Stimulated activated CD8-positive, alpha-beta memory T cell treated with anti-CD3 and anti-CD28 coated beads, Interleukin-12 subunit alpha, Interleukin-12 subunit beta, amount 100 ng/mL, for 24 hours (primary cell): Measurements from ENCODE around the gene CORO7.
"Not testable (repeated sequence)": the region's sequence is repeated elsewhere in the genome, so short reads cannot be mapped to it uniquely, and the experiment has no call there.

Source experiments
- DNase-seq: peaks from one replicate; pipeline ENCODE4 v3.0.0-alpha.2; 2020; ENCODE audit errors: extremely low read depth

Gene CORO7

DNA sequence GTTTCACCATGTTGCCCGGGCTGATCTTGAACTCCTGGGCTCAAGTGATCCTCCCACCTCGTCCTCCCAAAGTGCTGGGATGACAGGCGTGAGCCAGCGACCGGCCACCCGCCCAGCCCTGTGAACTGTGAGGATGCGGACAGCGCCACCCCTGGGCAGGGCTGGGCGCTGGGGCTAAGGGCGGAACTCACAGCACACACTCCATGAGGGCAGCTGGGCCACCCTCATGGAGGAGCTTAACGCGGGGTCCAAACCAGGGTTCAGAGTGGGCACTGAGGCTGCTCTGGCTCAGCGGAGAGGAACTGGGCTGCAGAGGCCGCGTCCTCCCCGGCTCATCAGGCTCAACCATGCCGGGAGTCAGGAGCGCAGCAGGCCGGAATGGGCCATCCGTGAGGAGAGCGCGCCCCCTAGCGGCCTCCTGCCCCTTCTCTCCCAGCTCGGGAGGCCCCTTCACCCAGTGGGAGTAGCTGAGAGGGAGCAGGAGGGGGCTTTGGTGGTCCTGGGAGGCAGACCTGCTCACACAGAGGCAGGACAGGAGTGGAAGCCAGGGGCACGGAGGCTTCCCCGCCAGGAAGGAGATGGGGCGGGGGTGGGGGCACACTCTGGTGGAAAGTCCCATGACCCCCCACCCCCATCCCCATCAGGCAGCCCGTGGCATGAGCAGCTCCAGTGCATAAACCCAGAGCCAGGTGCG lies 13.8 kb downstream of the CORO7 start:
- peak; percentile 28 for DNase-seq

DNA sequence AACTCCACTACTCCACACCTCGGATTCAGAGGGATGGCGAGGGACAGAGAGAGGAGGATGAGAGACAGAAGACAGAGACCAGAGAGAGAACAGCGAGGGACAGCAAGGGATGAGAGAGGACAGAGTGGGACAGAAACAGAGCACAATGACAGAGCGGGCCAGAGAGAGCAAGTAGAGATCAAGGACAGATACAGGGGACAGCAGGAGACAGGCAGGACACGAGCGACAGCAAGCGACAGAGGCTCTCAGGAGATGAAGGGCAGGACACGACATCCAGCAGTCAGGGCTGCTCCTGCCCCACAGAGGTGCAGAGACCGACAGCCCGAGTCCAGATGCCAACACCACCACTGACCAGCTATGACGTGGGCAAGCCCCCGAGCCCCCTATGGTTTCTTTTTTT lies 14.9 kb downstream of the CORO7 start:
- no peak for DNase-seq

DNA sequence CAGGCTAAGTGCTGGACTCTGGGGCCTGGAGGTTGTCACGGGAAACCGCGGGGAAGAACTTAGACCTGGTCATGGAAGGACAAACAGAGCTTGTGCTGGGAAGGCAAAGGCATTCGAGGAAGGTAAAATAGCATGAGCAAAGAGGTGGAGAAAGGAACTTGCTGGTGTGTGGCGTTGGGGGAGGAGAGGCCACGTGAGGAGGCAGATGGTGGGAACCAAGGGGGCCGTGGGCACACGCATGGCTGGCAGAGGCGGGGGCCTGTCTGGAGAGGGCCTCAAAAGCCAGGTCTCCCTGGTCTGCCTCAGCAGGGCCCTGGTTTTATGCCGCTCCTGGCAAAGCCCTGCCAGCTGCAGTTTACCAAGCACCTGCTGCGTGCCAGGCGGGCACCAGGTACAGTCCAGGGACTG lies 15.3 kb downstream of the CORO7 start:
- DNase-seq: no peak

DNA sequence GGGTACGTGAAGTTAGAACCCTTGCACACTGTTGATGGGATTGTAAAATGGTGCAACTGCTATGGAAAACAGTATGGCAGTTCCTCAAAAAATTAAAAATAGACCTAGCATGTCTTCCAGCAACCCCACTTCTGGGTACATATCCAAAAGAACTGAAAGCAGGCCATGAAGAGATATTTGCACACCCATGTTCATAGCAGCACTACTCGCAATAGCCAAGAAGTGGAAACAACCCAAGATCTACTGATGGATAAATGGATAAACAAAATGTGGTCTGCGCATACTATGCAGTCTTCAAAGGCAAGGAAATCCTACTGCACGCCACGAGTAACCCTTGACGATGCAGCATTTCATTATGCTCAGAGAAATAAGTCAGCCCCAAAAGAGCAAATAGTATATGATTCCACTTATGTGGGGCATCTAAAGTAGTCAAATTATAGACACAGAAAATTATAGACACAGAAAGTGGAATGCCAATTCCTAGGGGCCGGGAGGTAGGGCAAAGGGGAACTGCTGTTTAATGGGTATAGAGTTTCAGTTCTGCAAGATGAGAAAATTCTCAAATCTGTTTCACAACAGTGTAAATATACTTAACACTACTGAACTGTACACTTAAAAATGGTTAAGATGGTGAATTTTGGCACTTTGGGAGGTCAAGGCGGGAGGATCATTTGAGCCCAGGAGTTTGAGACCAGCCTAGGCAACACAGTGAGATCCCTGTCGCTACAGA lies 17.2 kb downstream of the CORO7 start:
- DNase-seq: no peak

DNA sequence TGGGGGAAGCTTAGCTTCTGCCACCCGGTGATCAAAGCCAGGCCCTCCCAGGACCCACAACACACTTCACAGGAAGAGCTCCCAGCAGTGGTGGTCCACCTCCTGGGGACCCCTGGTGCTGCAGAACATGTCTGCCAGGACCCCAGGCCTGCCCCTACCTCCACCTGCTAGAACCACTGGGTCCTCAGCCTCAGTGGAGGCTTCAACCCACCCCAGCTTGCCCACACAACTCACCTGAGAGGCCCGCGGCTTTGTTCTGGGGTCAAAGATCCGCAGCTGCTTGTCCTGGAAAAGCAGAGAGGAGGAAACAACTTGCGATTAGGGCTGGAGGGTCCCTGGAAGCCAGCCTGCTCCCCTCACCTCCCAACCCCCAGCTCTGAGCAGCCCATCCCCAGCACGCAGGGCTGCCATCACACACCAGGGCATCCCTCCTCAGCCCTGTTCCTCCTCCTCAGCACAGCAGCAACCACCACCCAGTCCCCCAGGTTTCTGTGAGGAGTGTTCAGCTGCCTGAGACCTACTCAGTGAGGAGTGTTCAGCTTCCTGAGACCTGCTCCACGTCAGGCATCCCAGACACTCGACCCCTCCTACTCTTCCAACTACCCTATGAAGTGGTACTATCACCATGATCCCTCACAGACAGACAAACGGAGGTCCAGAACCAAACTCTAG lies 21.2 kb downstream of the CORO7 start:
- no peak for DNase-seq

DNA sequence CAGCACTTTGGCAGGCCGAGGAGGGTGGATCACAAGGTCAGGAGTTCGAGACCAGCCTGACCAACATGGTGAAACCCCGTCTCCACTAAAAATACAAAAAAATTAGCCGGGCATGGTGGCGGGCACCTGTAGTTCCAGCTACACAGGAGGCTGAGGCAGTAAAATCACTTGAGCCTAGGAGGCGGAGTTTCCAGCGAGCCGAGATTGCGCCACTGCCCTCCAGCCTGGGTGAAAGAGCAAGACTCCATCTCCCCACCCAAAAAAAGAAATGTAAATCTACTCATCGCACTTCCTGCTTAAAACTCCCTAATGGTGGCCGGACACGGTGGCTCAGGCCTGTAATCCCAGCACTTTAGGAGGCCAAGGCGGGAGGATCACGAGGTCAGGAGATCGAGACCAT lies 22.5 kb downstream of the CORO7 start:
- DNase-seq: not testable (repeated sequence)

DNA sequence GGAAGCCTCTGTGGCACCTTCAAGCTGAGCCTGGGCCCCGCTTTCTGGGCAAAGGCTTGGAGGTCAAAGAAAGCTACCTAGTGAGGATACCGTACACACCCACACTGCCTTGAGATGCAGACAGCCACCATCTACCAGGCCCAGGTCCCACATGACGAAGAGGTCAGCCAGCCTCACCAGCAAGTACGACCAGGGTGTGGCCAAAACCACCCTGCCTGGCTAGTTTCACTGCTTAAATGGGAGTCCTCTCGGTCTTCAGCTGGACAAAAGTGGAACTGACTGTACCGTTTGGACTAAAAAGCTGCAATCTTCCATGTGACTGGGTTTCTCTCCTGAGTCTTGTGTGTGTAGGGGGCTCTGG lies 23.2 kb downstream of the CORO7 start:
- no peak for DNase-seq

DNA sequence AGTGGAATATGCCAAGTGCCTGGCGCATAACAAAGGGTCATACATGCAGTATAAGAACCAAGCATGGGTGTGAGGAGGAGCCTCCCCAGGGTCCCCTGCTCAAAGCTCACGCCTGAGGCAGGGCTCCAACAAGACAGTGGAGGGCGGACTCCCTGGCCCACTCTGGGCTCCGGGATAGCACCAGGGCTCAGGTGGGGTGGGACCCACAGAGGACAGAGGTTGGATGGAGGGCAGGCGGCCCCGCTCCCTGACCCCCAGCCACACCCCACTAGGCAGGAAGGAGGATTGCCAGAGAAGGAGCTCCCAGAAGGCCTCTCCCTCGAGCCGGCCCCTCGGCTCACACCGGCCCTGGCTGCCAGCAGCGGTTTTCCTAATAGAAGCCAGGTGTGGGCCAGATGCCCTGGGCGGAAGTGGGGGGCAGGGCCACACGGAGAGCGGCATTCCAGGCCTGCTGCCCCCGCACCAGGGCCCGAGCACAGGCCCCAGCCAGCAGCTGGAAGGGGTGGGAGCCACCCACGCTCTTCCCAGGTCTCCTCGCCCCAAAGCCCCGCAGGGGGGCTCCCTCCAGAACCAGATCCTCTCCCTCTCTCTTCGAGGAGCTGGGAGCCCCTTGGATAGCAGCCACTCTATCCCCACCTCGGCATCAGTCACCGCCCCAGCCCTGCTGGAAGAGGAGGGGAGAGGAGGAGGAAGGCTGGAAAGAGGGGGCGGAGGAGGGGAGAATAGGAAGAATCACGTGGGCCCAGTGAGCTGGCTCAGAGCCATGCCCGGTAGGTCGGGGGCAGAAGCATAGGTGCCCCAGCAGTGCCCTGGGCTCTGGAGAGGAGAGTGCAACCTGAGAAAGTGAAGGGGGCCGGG lies 23.8 kb downstream of the CORO7 start:
- no peak for DNase-seq

DNA sequence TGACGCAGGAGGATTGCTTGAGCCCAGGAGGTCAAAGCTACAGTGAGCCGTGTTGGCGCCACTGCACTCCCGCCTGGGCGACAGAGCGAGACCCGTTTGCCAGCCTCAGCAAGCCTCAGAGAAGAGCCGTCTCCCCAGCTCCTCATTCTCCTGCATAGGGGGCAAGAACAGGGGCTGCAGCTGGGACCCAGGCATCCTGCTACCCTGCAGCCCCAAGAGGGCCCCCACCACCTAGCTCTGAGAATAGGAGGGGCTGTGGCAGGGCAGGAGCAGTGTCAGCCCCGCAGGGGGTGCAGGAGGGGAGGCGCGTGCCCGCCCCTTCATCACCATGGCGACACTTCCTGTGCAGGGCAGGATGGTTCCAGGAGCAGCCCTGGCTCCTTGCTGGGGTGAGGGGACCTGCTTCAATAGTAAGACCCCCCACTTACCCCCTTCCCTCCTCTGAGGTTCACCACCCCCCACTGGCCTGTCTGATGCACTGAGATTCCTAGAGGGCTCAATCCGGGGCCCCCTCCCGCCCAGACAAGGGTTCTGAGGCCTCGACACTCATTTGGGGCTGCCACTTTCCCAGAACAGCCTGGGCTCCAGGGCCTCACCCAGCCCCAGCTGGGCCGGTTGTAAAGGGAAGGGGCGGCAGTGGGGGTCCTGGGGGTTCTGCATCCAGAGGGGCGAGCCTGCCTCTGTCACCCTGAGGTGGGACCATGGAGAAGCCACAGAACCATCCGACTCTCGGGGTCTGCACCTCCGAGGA lies 24.6 kb downstream of the CORO7 start:
- DNase-seq: no peak

DNA sequence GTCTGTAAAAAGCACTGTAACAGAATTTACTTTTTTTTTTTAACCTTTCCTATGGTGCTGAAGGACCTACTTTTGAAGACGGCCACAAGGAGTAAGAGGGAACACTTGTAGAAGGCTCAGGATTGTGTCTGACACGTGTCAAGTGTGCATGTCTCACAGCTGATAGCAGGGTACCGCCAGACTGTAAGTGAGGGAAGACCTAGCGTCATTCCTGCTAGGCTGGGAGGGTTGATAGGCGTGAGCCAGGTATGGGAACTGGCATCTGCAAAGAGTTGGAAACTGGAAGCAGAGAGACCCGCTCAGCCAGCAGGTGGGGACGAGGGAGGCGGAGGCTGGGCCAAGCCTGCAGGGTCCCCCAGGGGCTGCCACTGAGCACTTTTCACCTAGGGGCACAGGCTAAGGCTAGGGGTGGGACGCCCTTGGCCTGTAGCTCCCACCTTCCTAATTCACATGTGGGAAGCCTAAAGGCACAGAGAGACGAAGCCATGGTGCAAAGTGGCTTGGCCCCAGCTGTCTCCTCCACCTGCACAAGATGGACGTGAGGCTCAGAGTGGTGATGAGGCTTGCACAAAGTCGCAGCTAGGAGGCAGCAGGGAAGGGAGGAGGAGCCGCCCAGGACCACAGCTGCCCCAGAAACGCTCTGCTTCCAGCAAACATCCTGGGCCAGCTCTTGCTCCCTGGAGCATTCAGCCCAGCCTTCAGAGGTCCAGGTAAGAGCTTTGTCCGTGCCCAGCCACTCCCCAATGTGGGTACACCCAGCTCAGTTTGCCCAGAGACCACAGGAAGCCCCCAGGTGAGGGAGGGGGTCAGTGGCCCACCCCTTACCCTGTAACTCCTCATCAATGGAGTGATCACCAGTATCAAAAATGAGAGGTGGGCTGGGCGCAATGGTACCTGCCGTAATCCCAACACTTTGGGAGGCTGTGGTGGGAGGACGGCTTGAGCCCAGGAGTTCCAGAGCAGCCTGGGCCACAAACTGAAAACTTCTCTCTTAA lies 25.8 kb downstream of the CORO7 start:
- no peak for DNase-seq

DNA sequence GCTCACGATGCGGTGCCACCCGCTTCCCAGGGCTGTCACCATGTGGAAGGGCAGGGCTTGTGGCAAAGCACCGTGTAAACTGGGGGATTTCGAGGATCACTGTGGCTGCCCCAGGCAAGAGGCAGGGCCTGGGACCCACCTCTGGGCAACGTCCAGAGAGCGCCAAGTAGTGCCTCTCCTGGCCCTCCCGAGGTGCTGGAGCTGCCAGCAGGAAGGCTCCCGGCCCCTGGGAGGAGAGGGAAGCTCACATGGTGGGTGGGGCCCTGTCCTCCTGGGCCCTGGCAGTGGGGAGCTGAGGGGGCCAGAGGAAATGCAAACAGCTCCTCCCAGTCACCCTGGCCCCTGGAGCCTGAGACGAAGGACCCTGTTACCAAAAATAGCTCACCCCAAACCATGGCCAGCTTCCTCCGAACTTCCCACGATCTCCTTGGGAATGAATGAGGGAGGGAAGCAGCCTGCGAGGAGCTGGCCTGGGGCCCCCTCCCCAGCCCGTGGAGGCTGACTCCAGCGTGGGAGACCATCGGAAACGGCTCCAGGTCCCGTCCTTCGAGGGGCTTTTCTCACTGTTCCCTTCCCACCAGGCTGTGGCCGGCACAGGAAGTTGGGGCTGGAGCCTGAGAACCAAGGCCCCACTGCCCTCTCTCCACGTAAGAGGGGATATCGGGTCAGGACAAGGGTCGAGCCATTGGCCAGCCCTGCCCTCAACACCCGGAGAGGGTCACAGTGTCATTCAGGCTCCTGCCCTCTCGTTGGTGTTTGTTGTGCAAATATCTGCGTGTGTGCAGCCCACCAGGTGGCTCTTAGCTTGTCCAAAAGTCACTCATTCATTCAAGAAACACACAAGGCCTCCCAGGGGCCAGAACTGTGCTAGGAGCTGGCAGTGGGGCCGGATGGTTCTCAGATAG lies 27.1 kb downstream of the CORO7 start:
- DNase-seq: no peak

DNA sequence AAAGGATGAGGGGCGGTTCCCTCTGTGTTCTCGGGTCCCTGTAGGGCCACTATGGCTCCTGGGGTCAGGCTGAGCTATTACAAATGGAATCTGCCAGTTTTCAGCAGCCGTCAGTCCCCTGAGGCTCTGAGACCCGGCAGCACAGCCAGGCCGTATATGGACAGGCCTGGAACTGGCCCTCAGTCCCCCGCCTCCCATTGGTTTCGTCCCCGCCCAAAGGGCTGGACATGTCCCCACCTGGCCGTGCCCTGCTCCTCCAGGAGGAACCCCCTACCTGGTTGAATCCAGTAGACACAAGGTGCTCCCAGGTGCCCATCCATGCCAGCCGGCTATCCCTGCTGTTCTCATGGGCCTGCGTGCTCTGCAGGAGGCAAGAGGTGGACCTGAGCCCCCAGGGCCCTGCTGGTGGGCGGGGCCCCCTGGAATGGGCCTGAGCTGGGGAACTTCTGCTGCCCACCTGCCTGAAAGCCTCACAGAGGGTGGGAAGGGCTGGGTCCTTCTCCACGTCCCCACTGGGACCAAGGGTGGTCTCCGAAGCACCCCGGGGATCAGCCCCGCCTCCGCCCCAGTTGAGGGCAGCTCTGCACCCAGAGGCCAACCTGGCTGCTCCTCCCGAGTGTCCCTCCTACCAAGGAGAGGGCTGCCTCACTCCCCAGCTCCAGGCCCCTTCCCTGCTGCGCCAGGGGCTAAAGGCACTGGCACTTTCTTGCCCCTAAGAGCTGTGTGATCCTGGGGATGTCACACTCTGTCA lies 27.9 kb downstream of the CORO7 start:
- no peak for DNase-seq

DNA sequence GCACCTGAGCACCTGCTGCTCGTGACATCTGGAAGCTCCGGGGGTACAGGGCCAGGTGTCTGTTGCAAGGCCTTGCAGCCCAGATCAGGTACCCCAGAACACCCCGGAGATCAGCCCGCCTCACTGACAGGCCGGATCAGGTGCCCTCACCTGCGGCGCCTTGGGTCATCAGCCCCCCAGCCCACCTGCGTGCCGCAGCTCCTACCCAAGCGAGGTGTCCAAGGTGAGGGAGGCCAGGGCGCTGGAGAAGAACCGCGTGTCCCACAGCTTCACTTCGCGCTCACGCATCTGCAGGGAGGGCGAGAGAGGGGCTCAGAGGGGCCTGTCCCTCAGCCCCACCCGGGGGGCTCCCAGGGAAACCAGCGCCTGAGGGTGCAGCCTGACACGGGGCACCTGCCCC lies 28.6 kb downstream of the CORO7 start:
- DNase-seq: no peak

DNA sequence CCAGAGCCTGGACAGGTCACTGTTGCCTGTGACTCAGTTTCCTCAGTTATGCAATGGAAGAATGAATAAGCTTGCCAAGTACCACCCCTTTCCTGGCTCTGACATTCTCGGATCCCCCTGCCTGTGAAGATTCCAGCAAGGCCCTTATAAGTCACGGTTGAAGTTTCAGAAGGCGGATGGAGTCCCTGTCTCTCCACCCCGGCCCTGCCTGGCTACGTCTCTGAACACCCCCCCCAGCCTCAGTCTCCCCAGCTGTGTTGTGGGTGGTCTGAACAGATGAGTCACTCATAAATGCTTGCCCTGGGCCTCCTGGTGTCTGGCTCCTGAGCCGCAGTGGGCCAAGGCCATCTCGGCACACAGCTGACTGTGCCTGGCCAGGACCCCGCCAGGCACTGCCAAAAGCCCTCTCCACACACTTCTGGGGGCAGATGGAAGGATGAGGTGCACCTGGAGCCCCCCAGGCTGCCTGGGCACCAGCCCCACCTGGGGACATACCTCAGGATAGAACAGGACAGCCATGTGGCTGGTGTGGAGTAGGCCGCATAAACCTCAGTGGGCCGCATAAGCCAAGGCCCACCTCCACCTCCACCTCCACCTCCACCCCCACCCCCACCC lies 29.3 kb downstream of the CORO7 start:
- no peak for DNase-seq

DNA sequence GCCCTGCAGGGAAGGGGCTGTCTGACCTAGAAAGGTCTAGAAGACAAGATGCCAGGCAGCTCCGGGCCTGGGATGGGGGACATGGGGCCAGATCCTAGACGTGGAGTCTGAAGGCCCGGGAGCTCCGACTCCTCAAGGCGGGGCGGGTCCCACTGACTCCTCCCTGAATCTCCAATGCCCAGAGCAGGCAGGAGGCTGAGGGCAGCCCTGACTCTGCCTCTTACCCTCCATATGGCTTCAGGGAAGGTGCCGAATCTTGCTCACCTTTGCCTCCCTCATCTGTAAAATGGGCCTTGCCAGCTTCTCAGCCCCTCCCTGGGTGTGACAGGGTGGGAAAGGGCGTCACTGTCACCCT lies 30.0 kb downstream of the CORO7 start:
- DNase-seq: no peak

DNA sequence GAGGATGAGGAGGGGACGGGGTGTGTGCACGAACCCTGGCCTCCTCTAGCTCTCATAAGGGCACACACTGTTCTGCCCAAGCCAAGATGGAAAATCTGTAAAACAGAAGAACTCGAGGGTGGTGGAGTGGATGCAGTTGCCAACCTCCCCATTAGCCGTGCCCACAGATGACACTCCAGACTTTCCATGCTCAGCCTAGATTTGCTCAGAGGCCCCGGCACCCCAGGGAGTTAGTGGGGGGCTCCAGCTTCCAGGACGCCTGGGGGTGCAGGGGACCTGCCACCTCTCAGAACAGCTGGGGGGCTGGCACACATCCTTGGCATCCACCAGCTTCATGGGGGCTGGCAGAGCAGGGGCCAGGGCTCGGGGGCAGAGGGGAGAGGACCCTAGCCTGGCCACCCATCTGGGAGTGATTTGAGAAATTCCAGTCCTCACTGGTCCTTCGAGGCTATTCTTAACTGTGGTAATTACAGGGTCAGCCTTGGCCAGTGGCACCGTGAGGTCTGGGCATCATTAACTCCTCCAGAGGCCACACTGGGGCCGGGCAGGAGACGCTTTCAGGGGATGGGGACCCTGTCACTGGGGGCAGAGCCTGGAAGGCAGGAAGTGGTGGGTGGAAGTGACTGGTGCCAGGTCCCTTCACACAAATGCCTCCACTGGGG lies 30.5 kb downstream of the CORO7 start:
- DNase-seq: no peak

DNA sequence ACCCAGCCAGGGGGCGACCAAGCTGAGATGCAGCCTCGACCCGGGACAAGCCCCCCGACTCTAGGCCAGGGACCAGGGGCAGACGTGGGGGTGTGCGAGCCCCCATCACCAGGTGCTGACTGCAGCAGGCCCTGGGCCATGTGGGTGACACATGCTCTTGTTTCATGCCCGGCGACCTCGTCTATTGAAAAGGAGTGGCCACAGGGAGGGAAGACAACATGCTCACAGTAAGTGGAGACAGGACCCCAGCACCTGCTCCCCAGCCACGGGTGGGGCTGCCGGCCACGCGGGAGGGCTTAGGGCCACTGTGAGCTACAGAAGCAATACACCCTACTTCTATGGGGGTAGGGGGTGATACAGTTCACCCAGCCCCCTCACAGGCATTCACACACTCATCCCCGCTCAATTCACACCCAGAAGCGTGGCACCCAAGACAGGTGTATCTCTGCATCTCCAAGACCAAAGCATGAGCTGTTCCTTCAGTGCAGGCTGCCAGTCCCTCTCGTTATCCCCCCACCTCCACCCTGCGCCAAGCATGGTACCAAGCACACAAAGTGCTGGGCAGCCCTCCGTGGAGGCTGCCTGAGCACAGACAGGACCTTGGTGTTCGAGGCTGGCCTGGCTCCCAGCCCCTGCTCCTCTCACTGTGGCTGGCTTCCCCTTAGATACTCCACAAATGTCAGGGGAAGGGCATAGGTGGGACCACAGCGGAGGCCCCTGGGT lies 31.2 kb downstream of the CORO7 start:
- DNase-seq: no peak
